ENCODE measurements around the gene DHRS12.

DHRS12 gene

DNA sequence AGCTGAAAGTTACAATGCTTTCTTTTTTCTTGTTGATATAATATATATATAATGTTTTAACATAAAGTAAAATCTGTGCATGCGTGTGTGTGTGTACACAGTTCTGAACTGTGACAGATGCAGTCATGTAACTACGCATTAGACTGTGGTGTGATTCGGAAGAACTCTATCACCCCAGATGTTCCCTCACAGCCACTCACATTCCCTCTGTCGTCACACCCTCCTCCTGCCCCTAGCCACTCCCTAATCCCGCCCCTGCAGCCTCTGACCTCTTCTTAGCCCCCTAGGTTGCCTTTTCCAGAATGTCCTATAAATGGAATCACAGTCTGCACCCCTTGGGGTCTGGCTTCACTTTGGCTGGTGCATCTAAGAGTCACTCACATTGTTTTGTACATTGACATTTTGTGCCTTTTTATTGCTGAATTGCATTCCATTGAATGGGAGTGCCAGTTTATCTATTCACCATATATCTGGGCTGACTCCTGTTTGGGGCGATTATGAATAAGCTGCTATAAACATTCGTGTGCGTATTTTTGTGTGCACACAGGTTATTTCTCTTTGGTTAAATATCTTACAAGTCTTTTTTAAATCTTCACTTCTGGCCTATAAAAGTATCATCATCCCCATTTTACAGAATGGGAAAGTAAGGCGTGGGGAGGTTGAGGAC lies 20.4 kb downstream of the DHRS12 start:
- no peak for DNase-seq (ENCODE audit: low read depth)

DNA sequence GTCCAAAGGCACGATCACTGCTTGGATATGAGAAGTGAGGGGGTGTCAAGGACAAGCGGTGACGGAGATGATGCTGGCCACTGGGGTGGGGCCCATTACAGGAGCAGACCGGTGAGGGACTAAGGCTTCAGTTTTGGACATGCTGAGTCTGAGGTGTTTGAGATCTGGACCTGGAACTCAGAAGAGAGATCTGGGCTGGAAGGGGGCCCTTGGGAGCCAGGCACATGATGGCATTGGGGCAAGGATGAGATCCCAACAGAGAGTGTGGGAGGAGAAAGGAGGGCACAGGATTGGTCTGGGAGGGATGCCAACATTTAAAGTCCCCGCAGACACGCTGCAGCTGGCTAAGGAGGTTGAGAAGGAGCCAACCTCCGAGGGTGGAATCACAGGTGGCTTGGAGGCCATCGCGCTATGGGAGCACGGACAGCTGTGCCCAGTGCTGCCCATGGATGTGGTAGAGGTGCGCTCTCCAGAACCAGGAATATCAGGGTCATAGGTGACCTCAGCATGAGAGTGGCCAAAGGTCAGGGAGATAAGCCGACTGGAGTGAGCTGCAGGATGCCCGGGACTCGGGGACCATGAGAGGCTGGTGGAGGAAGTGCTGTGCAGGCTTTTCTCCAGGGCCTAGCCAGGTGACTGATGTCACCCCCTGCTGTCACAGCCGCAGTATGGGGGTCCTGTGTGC lies 21.8 kb downstream of the DHRS12 start:
- DNase-seq (ENCODE audit: low read depth), result no peak

DNA sequence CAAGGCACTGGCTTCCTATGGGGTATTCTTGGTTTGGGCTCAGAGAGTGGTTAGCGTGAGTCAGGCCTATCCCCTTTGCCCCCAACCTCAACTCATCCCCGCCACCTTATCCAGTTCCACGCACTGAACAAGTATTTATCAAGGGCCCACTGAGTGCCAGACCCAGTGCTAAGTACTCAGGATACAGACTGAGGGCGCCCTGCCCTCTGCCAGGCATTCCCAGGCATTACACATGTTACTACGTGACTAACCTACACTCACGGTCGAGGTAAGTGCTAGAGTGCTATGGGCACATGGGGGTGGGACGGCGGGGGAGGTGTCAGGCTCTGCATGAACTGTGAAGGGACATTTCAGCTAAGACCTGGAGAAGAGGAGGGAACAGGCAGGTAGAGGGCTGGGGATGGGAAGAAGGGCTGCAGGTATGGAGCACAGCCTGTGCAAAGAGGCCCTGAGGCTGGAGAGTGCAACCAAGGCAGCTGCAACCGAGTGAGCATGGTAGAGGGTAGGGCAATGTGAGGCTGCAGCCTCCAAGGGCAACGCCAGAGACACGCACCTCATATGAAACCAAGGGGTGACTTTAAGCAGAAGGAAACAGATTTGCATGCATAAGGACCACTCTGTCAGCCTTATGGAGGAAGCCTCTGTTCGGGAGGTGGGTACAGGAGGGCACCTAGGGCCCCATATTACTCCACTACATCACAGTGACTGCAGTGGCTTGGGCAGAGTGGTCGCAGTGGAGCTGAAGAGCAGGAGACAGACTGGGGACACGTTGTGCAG lies 22.5 kb downstream of the DHRS12 start:
- DNase-seq (ENCODE audit: low read depth), result no peak

DNA sequence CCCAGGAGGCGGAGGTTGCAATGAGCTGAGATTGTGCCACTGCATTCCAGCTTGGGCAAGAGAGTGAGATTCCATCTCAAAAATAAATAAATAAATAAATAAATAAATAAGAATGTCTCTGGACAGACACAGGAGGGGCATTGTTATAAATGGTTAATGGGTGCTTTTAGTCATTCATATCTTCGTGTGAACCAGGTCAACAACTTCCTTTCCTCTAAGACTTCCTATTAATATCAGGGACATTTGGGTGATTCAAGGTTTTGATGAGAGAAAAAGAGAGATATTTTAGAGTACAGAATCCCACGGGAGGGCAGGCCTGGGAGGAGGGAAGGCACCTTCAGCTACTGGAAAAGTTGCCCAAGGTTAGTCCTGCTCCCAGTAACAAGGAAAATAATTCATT lies 23.9 kb downstream of the DHRS12 start:
- DNase-seq (ENCODE audit: low read depth), result no peak

DNA sequence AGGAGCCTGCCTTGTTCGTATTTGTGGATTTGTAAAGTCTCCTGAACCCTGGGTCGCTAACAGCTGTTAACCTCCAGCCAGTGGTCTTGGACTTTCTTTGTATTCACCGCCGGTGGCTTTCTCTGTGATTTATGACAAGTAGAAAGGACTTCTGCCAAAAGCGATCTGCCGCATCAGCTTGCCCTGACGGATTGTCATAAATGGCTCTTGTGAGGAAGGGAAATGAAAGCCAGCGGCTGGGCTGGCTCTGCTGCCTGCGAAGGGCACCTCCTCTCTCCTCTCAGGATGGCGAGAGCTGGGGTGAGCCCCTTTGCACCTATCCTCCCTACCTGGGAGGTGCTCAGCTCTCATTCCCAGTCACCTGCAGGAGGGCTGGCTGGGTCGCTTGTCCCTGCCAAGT lies 25.6 kb downstream of the DHRS12 start:
- DNase-seq (ENCODE audit: low read depth), result no peak

DNA sequence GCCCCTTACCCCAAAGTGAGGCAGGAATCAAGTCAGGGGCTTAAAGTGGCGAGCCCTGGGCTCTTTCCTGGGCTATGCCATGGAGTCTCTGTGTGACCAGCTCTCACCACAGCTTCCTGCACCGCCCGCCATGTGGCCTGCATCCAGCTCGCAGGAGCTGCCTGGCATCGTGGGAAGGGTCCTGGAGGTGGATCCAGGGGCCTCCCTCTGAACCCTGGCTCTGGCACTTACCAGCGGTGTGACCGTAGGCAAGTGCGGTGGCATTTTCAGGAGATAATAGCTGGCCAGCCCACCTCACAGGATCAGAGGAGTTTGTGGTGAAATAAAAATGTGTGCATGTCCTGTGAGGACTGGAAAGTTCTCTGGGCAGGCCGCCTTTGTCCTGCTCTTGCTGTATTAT lies 26.0 kb downstream of the DHRS12 start:
- no peak for DNase-seq (ENCODE audit: low read depth)

DNA sequence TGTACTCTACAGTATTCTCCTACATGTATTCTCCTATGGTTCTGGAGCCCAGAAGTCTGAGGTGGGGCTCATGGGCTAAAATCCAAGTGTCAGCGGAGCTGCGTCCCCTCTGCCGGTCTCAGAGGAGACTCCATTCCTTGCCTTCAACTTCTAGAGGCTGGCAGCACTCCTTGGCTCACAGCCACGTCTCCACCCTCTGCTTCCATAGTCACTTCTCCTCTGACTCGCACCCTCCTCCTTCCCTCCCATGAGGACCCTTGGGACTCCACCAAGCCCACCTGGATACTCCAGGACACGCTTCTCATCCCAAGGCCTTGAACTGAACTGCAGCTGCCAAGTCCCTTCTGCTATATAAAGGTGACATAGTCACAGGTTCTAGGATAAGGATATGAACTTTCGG lies 27.8 kb downstream of the DHRS12 start:
- no peak for DNase-seq (ENCODE audit: low read depth)

DNA sequence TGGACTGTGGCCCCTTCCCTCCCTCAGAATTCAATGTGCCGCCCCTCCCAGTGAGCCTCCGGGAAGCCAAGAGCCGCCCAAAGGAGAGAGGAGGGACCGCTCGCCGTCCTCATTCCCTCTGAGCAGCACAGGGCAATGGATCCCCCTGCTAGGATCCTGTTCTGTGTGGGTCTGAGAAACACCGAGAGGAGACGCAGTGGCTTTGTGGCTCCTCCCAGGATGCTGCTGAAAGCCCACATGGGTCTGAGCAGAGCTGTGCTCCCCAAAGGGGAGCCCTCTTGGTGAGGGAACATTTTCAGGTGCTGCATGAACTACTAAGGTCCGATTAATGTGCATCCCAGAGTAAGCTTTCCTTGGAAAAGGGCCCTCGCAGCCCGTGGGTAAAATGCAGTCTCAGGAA lies 30.4 kb downstream of the DHRS12 start:
- DNase-seq (ENCODE audit: low read depth), result no peak

DNA sequence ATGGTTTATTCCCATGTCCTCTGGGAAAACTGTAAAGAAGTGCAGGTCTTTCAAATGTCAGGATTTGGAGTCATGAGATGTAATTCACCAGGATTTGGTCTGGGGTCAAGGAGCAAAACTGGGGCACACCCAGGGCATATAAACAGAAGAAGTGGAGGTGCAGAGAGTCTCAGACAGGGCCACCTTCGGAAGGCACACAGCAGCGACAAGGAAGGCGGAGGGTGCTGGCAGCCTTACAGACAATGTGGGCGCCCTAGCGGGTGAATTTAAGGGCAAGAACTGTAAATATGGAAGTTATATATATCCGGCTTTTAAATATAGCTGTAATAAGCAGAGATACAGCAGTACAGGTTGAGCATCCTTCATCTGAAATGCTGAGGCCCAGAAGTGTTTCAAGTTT lies 31.2 kb downstream of the DHRS12 start:
- no peak for DNase-seq (ENCODE audit: low read depth)

DNA sequence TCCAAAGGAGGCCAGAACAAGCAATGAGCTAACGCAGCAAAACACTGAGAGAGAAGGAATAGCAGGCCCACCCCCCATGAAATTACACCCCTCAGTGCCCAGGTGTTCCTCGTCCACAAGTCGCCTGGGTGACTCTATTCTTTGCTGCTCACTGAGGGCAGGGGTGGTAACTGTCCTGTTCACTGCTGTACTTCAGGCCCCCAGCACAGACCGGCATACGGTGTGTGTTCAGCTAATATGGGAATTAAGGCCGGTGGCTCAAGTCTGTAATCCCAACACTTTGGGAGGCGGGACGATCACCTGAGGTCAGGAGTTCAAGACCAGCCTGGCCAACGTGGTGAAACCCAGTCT lies 31.9 kb downstream of the DHRS12 start:
- no peak for DNase-seq (ENCODE audit: low read depth)

DNA sequence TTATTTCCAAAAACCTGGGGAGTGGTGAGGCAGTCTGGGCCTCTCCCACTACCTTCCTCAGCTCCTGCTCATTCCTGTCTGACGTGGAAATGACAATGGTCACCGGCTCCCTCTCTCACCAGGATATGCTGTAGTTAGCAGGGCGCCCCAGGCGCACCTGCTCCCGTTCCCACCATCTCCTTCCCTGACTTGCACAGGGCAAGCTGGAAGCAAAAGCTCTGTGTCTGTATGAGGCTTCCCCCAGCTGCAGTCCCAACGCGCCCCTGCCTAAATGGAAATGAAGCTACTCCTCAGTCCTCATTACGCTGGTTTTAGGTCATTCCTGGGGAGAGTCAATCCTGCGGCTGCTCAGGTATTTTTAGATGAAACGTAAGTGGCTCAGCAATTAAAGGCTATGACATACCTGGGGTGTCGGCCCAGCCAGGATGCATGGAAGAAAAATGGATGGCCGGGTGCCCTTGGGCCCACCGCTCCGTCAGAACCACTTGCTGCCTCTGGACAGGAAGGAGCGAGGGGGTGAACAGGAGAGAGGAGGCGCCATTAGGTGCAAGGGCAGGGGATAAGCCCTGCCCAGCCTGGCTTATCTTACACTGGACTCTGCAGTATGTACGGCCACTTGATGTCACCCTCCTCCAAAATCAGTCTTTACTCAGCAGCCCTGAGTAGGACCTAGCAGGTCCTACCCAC lies 32.4 kb downstream of the DHRS12 start:
- no peak for DNase-seq (ENCODE audit: low read depth)

DNA sequence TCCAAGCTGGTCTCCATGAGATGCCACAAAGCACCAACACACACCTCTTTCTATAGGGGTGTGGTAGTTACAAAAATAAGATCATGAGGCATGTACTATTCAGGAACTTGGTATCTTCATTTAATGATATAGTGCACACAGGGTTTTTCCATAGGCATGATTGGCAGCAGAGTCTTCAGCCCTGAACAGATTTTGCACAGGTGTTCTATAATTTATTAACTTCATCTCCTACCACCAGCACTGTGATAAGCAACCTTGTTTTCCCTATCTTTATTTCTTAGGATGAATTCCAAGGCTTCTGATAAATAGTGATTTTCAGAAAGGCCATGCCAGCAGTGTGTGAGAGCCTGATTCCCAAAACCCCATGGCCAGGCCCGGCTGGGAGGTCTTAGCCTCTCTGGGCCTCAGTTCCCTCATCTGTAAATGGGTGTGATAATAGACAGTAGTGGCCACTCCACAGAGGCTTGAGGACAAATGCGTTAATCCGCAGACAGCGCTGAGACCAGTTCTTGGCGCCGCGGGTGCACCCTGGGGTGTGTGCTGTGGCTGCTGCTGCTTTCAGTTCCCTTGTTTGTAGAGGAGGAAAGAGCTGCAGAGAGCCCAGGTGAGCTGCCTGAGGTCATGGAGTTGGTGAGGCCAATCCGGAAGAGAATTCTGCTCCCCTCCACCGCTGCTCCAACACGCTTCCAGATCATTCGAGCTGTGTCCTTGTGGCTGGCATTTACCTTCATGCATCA lies 33.1 kb downstream of the DHRS12 start:
- DNase-seq (ENCODE audit: low read depth), result no peak

DNA sequence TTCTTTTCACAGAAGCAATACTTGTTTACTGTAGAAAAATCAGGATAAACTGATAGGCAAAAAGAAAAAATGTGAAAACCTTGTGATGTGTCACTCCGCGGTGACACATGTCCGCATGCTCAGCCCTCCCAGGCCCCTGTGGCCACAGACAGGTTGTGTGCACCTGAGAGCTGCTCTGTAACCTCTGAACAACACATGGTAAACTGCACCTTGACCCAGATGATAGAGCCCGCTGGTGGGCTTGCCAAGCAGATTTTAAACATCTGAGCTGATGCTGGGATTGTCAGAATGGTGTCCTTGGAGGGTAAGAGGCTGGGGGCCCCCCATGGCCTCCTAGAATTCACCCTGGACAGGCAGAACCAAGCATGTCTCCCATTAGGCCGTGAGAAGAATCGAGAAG lies 33.8 kb downstream of the DHRS12 start:
- no peak for DNase-seq (ENCODE audit: low read depth)

DNA sequence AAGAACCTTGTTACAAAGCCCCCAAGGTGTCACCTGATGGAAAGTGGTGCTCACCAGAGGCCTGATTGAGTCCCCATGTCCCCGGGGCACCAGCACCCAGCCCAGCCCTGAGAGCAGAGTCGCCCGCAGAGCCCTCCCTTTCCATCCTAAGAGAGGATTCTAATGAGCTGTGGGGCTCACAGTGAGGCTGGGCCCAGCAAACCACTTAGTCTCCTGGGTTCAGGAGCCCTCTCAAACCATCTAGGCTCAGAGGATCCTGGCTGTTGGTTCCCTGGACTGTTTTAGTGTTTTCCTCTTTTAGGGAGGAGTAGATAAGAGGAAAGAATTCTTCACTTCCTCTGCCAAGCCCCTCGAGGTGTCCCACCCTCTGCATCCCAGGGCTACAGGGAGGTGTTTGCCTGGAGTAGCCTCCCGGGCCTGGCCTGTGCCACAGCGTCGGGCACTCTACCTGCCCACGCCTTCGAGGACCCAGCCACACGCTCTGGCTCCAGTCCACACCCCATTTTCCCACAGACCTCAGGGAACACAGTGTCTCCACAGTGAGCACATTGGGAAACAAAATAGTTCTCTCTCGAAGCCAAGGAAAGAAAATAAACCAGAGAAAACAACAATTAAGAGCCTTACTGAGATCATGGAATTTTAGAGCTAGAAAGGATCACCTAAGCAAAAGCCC lies 34.4 kb downstream of the DHRS12 start:
- no peak for DNase-seq (ENCODE audit: low read depth)

DNA sequence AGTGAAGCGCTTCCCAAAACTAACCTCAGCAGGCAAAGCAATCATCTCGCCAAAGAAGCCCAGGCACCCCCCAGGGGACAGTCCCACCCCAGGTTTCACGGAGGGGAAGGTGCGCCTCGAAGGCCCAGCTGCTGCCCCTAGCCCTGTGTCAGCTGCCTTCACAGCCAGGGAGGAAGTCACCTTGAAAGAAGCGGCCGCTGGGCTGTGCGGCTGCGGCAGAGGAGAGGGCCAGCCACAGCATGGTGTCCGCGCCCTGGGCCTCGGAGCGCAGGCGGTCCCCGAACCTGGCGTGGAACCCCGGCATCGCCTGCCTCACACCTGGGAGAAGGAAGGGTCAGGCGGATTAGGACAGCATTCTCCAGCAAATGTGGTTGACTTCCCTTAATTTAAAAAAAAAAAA lies 35.0 kb downstream of the DHRS12 start:
- DNase-seq (ENCODE audit: low read depth), result no peak

DNA sequence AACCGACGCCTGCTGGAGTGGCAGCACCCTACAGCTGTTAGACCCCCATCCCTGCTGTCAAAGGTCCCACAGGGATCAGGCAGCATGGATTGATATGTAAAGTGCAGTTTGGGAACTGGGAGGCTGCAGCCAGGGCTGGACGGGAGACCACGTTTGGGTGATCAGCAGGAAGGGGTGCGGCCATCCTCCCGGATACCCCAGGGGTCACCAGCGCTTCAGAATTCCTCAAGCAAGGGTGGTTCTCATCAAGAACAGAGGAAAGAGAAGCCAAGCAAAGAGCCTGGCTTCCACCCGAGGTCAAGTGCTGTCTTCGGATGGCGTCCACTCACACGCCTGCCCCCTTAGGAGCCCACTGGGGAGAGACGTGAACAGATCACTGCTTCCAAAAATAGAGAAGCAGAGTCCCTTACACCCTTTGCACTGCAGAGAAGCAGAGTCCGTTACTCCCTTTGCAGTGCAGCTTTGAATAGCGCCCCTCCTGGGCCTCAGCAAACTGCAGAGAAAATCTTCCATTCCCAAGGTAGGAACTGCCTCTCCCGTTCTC lies 35.5 kb downstream of the DHRS12 start:
- no peak for DNase-seq (ENCODE audit: low read depth)

DNA sequence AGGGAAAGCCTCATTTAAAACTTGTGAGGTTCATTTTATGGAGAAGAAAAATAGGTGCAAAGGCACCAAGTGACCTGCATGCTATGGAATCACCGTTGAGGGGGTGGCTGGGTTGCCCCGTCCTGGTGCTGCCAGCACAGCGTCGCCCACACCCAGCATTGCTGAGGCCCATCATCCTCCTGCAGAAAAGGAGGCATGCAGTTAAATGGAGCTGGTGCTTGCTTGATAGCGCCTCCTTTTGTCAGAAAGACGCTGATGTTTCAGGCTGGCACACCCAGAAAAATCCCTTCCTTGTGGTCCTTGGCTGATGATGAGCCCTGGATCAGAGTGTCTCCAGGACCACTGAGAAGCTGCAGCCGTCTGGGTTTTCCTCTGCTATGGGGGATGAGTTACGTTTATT lies 36.9 kb downstream of the DHRS12 start:
- no peak for DNase-seq (ENCODE audit: low read depth)

DNA sequence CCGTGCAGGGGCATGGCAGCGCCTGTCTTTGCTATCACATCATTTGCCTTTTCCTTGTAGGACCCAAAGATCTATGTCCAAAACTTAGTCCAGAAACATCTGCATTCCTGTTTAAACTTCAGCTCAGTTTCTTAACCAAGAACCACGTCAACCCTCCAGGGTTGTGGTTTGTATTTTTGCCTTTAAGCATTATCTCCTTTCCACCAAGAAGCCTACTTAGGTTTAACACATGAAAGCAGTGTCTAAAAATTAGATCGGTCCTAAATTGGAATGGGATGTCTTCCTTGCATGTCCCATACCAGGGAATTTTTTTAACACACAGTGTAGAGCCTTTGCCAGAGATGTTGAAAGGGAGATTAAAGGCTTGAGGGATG lies 38.8 kb downstream of the DHRS12 start:
- DNase-seq (ENCODE audit: low read depth), result no peak

DNA sequence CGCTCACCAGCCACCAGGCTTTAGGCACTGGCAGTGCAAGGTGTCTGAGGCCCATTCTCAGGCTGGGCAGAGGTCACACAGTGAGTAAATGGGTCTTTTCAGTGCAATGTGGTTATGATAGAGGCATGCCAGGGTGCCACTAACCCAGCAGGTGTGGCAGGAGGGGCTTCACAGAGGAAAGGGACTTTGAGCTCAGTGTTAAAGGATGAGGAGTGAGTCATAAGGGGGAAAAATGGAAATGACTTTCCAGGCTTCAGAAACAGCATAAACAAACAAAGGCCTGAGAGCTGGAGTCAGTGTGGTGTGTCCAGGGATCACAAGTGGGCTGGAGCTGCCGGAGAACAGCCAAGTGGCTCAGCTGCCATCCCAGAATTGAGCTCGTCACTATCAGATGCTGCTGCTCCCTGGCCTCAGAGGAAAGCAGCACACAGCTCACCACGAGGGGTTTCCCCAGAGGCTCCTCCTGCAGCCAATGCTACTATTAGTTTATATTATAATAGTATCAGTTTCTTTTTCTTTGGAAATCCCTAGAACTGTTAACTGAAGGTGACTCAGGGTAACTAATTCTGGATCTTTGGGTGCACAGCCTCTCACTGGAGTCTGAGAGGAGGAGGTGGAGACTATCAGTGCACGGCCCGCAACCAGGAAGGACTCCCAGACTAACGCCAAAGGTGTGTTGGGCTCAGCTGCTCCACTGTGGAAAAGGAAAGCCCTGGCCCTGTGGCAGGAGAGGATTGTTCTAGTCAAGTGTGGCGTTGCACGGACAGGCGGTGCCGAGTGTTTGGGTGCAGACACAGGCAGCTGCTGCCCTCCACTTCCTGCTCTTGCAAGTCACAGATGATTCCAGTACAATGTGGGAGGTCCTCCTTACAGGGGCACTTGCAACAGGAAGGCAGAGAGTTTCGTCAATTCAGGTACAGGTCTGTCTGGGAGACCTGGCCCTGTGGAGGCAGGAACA lies 39.5 kb downstream of the DHRS12 start:
- DNase-seq (ENCODE audit: low read depth), result peak; percentile 60

DNA sequence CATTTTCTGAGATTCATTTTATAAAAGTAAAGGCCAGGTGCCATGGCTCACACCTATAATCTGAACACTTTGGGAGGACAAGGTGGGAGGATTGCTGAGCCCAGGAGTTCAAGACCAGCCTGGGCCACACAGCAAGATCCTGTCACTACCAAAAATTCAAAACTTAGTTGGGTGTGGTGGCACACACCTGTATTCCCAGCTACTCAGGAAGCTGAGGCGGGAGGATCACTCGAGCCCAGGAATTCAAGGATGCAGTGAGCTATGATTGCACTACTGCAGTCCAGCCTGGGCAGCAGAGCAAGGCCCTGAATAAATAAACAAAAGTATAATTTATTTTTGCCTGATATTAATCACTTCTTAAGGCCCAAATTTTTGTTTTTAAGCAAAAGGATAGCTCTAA lies 40.5 kb downstream of the DHRS12 start:
- no peak for DNase-seq (ENCODE audit: low read depth)
